HG03521 (cell line): ENCODE measurements around the gene KRT35.
"Not testable (repeated sequence)": the region's sequence is repeated elsewhere in the genome, so short reads cannot be mapped to it uniquely, and the experiment has no call there.

Experiments used
- ATAC-seq: cut with Tn5 transposase; IDR thresholded peaks from one replicate; pipeline ENCODE4 v1.9.1; 2021; ENCODE audit warnings: mild to moderate bottlenecking, moderate library complexity; ENCODE audit not compliant: unreplicated experiment

Gene KRT35

DNA sequence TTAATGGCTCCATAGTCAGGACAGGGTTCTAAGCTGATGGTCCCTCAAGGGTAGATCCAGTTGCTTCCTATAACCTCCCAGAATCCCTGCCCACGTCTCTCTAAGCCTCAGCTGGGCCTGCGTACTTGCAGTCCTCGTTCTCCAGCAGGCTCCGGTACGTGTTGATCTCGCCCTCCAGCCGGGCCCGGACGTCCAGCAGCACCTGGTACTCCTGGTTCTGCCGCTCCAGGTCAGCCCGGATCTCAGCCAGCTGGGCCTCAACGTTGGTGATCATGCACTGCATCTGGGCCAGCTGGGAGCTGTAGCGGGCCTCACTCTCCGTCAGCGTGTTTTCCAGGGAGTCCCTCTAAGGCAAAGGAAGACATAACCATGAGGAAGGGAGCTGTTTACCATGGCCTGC, 18.2 kb downstream of the KRT35 start:
- ATAC-seq: no peak

DNA sequence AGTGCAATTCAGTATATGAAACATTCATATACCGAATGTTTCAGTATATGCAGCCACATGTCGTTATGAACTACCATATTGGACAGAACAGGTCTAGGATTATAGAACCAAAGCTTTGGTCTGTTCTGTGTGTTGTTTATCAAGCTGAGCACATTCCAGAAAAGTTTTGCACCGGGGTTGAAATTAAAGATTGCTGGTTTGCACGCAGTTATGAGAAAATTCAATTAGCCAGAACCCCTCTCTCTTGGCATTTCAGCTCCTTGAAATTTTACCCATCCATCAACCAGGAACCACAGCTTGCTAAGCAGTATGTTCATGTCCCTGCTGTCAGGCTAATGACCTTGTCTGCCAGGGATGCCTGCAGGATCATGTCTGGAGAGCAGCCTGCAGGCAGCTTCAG, 23.3 kb downstream of the KRT35 start:
- ATAC-seq: no peak

GRCh38 chr17:41456204-41456603, 24.7 kb downstream of the KRT35 start:
- ATAC-seq: no peak

DNA sequence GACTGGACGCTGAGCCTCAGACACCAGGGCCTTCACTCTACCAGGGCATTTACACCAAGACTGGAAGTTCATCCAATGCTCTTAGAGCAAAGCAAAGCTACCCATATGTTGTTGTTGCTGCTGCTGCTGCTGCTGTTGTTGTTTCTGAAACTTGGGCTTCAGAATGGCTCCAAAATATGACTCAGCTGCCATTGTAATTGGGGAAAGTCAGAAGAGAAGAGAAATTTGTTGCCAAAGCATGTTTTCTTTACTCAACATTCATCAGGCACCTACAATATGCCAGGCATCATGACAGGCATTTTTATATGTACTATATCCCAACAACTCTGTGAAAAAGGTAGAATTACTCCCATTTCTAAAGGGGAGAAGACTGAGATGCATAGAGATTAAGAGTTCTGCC, 25.7 kb downstream of the KRT35 start:
- no peak for ATAC-seq

DNA sequence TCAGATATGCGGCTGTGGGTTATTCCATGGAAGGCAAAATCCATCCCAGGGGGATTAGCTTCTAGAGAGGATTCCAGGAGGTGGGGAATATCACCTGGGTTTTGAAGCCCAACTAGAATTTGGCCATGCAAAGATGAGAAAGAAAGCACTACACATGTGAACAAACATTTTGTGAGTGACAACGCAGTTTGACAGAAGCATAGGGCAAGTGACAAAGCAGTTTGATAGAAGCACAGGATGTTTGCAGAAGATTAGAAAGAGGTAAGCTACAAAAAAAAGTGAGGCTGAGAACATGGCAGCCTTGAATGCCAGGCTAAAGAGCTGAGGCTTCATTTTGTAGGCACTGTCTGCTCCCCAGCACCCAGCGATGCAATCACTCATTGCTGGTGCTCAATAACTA, 27.9 kb downstream of the KRT35 start:
- no peak for ATAC-seq

DNA sequence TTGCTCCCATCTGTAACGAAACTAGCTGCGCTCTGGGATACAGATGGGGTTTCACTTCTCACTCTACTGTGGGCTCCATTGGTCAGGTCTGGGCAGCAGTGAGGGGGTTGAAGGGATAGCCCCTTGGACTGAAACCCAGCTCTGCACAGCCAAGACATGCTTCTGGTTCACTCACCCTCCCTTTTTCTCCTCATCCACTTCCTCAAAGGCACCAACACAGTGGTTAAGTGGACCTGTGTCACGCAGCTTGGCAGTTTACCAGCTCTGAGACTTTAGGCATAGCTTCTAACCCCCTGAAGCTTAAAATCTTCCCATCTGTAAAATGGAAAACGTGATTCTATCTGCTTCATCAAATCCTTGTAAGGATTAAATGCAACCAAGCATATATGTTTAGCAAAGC, 28.7 kb downstream of the KRT35 start:
- ATAC-seq: no peak

GRCh38 chr17:41451154-41451728, 29.7 kb downstream of the KRT35 start:
- ATAC-seq: no peak

DNA sequence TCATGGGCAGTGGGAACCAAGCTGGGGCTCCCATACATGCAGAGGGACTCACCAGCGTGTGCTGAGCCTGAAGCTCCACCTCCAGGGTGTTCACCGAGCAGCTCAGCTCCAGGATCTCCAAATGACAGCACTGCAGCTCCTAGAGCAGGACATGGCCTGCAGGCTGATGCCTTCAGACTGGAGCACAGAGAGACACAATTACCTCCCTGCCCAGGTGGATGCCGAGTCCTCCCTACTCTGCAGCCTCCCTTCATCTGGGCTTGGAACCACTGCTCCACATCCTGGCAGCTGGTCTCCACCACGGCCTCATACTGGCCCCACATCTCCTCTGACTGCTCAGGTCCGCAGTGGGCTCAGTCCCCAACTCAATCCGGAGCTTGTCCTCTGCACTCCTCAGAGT, 31.9 kb downstream of the KRT35 start:
- ATAC-seq: no peak

DNA sequence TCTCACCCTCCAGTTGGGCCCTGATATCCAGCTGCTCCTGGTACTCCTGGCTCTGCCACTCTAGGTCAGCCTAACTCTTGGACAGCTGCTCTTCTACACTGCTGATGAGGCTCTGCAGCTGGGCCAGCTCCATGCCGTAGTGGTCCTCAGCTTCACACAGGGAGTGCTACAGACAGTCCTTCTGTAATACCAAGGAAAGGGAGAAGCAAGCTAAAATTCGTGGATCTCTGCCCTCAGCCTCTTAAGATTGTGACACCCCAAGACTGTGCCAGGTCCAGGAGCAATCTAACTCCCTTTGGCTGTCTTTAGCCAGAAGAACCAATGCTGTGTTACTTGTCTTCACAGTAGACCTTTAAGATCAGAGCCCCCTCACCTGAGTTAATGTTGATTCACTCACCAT, 32.4 kb downstream of the KRT35 start:
- ATAC-seq: no peak

- ATAC-seq: no peak
Measured at GRCh38 chr17:41446806-41447205, 34.1 kb downstream of the KRT35 start.

DNA sequence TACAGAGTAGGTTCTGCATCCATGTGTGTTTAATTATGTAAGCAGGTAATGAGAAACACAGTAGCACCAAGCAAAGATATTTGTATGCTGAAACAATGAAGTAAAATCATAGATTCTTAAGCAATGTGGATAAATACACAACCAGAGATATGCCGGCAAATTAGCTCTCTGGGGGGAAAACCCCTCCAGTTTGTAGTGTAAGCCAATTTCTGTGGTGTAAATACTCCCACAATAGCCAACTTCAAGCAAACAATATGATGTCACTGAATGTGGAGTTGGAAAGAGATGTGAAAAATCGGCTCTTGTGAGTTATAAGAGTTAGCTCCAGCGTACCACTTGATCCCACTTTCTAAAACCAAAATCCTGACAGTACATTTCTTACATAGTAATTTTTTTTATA, 36.3 kb downstream of the KRT35 start:
- no peak for ATAC-seq

- ATAC-seq: no peak
Measured at GRCh38 chr17:41444186-41444585, 36.8 kb downstream of the KRT35 start.

GRCh38 chr17:41442739-41443138, 38.2 kb downstream of the KRT35 start:
- no peak for ATAC-seq

DNA sequence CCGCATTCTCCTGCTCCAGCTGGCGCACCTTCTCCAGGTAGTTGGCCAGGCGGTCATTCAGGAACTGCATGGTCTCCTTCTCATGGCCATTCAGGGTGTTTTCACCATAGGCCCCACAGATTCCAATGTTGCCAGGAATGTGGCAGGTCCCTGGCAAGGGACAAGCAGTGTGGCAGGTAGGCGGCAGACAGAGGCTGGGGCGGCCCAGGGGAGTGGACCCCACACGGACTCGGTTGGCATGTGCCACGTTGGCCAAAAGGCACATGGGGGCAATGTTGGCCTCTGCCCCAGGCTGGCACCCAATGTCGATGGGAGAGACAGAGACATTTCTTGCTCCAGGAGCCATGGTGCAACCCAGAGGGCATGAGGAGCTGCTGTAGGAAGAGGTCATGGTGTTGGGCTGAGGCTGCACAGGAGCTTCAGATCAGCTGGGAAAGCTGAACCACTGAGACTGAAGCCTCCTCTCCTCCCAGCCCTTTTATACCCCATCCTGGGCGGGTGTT, 40.4 kb downstream of the KRT35 start, which contains the start of gene KRT38:
TSS of gene KRT38 (minus strand) at position 453 of the 503 bp plus-strand sequence. CDS start at position 391, 62 bp downstream.
- ATAC-seq: no peak

GRCh38 chr17:41439375-41439774, 41.6 kb downstream of the KRT35 start:
- ATAC-seq: no peak

- no peak for ATAC-seq
Measured at GRCh38 chr17:41437769-41438168, 43.2 kb downstream of the KRT35 start.

GRCh38 chr17:41437254-41437653, 43.7 kb downstream of the KRT35 start:
- ATAC-seq: no peak

DNA sequence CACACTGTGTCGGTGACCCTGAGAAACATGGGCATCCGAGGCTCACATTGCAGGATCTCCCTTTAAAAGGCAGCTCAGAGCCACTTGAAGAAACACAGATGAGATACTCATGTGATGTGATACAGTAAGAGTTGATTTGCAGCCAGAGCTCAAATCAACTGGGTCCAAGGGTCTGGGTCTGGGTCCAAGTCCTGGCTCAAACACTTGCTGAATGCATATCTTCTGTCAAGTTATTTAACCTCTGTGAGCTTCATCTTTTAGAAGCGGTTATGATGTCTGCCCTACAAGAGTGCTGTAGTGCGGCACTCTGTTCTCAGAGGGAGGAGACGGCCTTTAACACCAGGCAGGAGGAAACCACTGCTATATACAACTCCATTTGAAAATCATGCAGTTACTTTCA, 46.5 kb downstream of the KRT35 start:
- ATAC-seq: no peak

GRCh38 chr17:41434005-41434404, 46.9 kb downstream of the KRT35 start:
- no peak for ATAC-seq

GRCh38 chr17:41433586-41433985, 47.4 kb downstream of the KRT35 start:
- ATAC-seq: no peak

- not testable (repeated sequence) for ATAC-seq
Measured at GRCh38 chr17:41430376-41430775, 50.6 kb downstream of the KRT35 start.

DNA sequence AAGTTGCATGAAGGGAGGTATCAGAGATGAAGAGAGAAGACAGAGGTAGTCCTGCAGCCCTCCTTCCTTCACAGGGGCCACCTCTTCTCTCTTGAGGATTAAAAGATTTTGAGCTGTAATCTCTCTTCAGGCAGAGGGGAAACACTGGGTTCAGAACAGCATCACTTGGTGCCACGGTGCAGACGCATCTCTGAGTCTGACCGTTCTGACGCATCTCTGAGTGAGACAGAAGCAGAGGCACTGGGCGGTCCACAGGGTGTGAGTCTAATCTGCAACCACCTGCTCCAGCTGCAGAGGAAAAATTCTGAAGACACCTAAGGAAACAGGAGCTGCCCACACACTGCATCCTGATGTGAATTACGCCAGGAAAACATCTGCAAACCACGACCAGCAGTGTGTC, 51.3 kb downstream of the KRT35 start:
- no peak for ATAC-seq

- ATAC-seq: no peak
Measured at GRCh38 chr17:41428591-41429291, 52.2 kb downstream of the KRT35 start.
